Measurements from ENCODE around the gene PDK4. TPM values are rescaled to one million over a fixed set of nuclear protein-coding genes. Genes with fewer than 3 reads are reported as not detected.
"Not testable (repeated sequence)": the region's sequence is repeated elsewhere in the genome, so short reads cannot be mapped to it uniquely, and the experiment has no call there.

Gene PDK4
- total RNA-seq, 1 experiment from 2014 or later, result 7.1 TPM

DNA sequence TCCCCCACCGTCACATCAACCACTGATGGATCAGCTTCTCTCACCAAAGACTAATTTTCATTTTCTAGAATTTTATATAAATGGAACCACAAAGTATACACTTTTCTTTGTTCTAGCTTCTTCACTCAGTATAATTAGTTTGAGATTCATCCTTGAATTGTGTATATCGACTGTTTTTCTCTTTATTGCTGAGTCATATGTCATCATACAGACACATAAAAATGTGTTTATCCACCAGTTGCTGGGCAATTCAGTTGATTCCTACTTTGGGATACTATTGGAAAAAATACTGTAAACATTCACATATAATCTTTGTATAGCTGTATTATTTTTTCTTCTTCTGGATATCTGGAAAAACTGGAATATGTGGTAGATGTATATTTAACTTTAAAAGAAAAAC, 26.6 kb downstream of the PDK4 start:
- Mint-ChIP-seq H3K27ac (ENCODE audit: unreplicated experiment) (no peak overlapping the region), H3K4me3 (ENCODE audit: low read depth, unreplicated experiment) (no peak overlapping the region), H3K4me1 (ENCODE audit: low read depth, unreplicated experiment) (no peaks in the 10 kb centered on the region), H3K27me3 (ENCODE audit: unreplicated experiment) (no peaks in the 10 kb centered on the region), H3K36me3 (ENCODE audit: insufficient read depth, unreplicated experiment) (no peaks in the 10 kb centered on the region), H3K9me3 (ENCODE audit: low read depth, unreplicated experiment) (no peaks in the 10 kb centered on the region)
- TF ChIP-seq, protein P1, sequence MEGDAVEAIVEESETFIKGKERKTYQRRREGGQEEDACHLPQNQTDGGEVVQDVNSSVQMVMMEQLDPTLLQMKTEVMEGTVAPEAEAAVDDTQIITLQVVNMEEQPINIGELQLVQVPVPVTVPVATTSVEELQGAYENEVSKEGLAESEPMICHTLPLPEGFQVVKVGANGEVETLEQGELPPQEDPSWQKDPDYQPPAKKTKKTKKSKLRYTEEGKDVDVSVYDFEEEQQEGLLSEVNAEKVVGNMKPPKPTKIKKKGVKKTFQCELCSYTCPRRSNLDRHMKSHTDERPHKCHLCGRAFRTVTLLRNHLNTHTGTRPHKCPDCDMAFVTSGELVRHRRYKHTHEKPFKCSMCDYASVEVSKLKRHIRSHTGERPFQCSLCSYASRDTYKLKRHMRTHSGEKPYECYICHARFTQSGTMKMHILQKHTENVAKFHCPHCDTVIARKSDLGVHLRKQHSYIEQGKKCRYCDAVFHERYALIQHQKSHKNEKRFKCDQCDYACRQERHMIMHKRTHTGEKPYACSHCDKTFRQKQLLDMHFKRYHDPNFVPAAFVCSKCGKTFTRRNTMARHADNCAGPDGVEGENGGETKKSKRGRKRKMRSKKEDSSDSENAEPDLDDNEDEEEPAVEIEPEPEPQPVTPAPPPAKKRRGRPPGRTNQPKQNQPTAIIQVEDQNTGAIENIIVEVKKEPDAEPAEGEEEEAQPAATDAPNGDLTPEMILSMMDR (IDR thresholded peaks at IDR 0.05; ENCODE audit: unreplicated experiment), result no peak
- DNase-seq, result no peak
- no TSS peak for BruUV-seq (replicated peaks)
- CTCF ChIA-PET, result no interaction called here
- intact Hi-C loops (cut with micrococcal nuclease; ENCODE audit: unreplicated experiment), result no loop called here

DNA sequence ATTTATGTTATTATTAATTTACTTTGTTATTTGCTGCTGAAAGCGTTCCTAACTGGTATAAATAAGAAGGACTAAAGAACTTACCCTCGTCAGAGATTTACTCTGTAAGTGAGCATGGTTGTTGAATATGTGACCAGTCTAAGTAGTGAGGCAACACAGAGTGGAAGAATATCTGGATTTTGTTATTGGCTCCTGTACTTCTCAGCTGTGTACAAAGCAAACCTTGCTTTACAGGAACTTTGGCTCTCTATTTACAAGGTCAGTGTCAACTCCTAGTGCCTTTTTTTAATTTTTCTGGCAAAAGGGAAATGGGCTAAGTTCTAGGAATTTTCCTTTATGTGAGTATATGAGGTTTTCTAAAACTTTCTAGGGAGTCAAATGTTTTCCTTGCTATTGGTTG, 35.6 kb downstream of the PDK4 start:
- H3K4me1 Mint-ChIP-seq (ENCODE audit: low read depth, unreplicated experiment), result no peaks in the 10 kb centered on the region
- CTCF ChIA-PET, result no interaction called here
- H3K27ac Mint-ChIP-seq (ENCODE audit: unreplicated experiment), result no peak overlapping the region
- H3K36me3 Mint-ChIP-seq (ENCODE audit: insufficient read depth, unreplicated experiment), result no peaks in the 10 kb centered on the region
- DNase-seq, result no peak
- no peak overlapping the region for H3K4me3 Mint-ChIP-seq (ENCODE audit: low read depth, unreplicated experiment)
- no peaks in the 10 kb centered on the region for H3K9me3 Mint-ChIP-seq (ENCODE audit: low read depth, unreplicated experiment)
- no TSS peak for BruUV-seq (replicated peaks)
- intact Hi-C loops (cut with micrococcal nuclease; ENCODE audit: unreplicated experiment), result no loop called here
- TF ChIP-seq, protein P1 (IDR thresholded peaks at IDR 0.05; ENCODE audit: unreplicated experiment), result no peak
- H3K27me3 Mint-ChIP-seq (ENCODE audit: unreplicated experiment), result no peaks in the 10 kb centered on the region

DNA sequence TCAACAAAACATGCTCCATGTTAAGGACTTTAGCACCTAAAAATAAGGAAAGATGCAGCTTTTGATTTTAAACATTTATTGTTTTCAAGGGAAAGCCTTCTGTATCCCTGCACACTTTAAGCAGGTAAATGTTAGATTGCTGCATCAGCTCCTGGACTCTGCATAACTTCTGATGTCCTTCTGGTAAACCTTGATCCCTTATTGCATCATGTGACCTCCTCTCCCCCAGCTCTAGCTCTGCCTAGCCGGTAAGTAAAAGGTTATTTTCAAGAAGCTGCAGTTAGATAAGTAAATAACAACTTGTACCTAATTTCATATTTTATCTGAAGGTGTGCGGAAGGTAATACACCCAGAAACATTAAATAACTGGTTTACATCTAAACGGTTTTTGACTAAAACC, 37.5 kb downstream of the PDK4 start:
- Mint-ChIP-seq H3K27me3 (ENCODE audit: unreplicated experiment) (no peaks in the 10 kb centered on the region), H3K27ac (ENCODE audit: unreplicated experiment) (no peak overlapping the region), H3K9me3 (ENCODE audit: low read depth, unreplicated experiment) (no peaks in the 10 kb centered on the region), H3K4me1 (ENCODE audit: low read depth, unreplicated experiment) (peaks cover 3% of the 10 kb centered on the region), H3K4me3 (ENCODE audit: low read depth, unreplicated experiment) (no peak overlapping the region), H3K36me3 (ENCODE audit: insufficient read depth, unreplicated experiment) (no peaks in the 10 kb centered on the region)
- CTCF ChIA-PET, result no interaction called here
- BruUV-seq (replicated peaks), result no TSS peak
- TF ChIP-seq, protein P1 (IDR thresholded peaks at IDR 0.05; ENCODE audit: unreplicated experiment), result no peak
- intact Hi-C loops (cut with micrococcal nuclease; ENCODE audit: unreplicated experiment), result no loop called here
- no peak for DNase-seq

DNA sequence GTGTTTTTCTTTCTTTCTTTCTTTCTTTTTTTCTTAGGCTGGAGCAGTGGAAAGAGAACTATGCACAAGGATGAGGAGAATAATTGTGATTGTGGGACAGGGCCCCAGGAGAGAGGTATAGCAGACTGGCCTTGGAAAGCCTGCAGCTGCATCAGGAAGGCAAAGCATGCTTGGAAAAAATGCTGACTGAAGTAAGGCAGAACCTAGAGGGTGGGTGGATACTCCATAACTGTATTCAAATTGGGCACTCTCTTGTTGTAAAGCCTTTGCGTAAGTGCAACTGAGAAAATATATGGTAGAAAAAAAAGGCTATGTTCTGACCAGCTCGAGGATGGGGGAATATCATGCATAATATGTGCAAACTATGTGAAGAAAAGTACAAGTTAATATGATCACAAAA, 39.5 kb downstream of the PDK4 start:
- no TSS peak for BruUV-seq (replicated peaks)
- H3K27me3 Mint-ChIP-seq (ENCODE audit: unreplicated experiment), result no peaks in the 10 kb centered on the region
- CTCF ChIA-PET, result no interaction called here
- no peaks in the 10 kb centered on the region for H3K36me3 Mint-ChIP-seq (ENCODE audit: insufficient read depth, unreplicated experiment)
- intact Hi-C loops (cut with micrococcal nuclease; ENCODE audit: unreplicated experiment), result no loop called here
- TF ChIP-seq, protein P1 (IDR thresholded peaks at IDR 0.05; ENCODE audit: unreplicated experiment), result no peak
- no peak for DNase-seq
- H3K4me3 Mint-ChIP-seq (ENCODE audit: low read depth, unreplicated experiment), result no peak overlapping the region
- no peak overlapping the region for H3K27ac Mint-ChIP-seq (ENCODE audit: unreplicated experiment)
- H3K4me1 Mint-ChIP-seq (ENCODE audit: low read depth, unreplicated experiment), result peaks cover 8% of the 10 kb centered on the region
- no peaks in the 10 kb centered on the region for H3K9me3 Mint-ChIP-seq (ENCODE audit: low read depth, unreplicated experiment)

DNA sequence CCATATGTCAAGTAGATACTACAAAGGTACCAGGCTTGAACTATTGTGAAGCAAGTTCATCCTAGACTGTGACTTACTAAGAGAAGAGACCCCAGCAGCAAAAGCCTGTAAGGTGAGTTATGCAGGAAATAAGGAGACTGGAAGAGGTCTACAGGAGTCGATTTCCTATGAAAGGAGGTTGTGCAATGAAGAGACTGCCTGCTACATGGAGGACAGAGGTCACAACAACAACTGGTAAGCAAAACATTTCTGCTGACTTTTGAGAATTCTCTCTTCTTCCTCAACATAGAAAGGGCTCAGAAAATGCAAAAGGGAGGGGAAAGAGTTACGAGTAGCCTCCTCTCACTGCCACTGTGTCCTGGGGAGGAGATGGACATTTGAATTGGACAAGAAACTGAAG, 42.4 kb downstream of the PDK4 start:
- Mint-ChIP-seq H3K27me3 (ENCODE audit: unreplicated experiment) (no peaks in the 10 kb centered on the region), H3K36me3 (ENCODE audit: insufficient read depth, unreplicated experiment) (peaks cover 8% of the 10 kb centered on the region), H3K9me3 (ENCODE audit: low read depth, unreplicated experiment) (no peaks in the 10 kb centered on the region), H3K27ac (ENCODE audit: unreplicated experiment) (no peak overlapping the region), H3K4me3 (ENCODE audit: low read depth, unreplicated experiment) (no peak overlapping the region), H3K4me1 (ENCODE audit: low read depth, unreplicated experiment) (peaks cover 20% of the 10 kb centered on the region)
- CTCF ChIA-PET, result no interaction called here
- no TSS peak for BruUV-seq (replicated peaks)
- DNase-seq, result no peak
- intact Hi-C loops (cut with micrococcal nuclease; ENCODE audit: unreplicated experiment), result no loop called here
- TF ChIP-seq, protein P1 (IDR thresholded peaks at IDR 0.05; ENCODE audit: unreplicated experiment), result no peak

DNA sequence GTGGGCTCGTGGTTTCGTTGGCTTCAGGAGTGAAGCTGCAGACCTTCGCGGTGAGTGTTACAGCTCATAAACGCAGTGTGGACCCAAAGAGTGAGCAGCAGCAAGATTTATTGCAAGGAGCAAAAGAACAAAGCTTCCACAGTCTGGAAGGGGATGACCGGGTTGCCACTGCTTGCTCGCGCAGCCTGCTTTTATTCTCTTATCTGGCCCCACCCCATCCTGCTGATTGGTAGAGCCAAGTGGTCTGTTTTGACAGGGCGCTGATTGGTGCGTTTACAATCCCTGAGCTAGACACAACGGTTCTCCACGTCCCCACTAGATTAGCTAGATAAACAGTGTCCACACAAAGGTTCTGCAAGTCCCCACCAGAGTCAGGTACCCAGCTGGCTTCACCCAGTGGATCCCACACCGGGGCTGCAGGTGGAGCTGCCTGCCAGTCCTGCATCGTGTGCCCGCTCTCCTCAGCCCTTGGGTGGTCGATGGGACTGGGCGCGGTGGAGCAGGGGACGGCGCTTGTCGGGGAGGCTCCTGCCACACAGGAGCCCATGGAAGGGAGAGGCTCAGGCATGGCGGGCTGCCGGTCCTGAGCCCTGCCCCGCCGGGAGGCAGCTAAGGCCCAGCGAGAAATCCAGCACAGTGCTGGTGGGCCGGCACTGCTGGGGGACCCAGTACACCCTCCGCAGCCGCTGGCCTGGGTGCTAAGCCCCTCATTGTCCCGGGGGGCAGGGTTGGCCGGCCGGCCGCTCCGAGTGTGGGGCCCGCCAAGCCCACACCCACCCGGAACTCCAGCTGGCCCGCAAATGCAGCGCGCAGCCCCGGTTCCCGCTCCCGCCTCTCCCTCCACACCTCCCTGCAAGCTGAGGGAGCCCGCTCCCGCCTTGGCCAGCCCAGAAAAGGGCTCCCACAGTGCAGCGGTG, 44.0 kb downstream of the PDK4 start:
- H3K36me3 Mint-ChIP-seq (ENCODE audit: insufficient read depth, unreplicated experiment); DNase-seq; H3K4me3 Mint-ChIP-seq (ENCODE audit: low read depth, unreplicated experiment); H3K9me3 Mint-ChIP-seq (ENCODE audit: low read depth, unreplicated experiment); CTCF ChIA-PET; intact Hi-C loops (cut with micrococcal nuclease; ENCODE audit: unreplicated experiment); BruUV-seq (replicated peaks); H3K27me3 Mint-ChIP-seq (ENCODE audit: unreplicated experiment); H3K27ac Mint-ChIP-seq (ENCODE audit: unreplicated experiment): not testable (repeated sequence)
- H3K4me1 Mint-ChIP-seq (ENCODE audit: low read depth, unreplicated experiment), result peaks cover 20% of the 10 kb centered on the region

Data from Calu3 (cell line).